NCI-H128 (cell line): ENCODE measurements around the gene RRN3.
"Not testable (repeated sequence)": the region's sequence is repeated elsewhere in the genome, so short reads cannot be mapped to it uniquely, and the experiment has no call there.

Experiments used
- DNase-seq: peaks from one replicate; lab custom pipeline; 2025; ENCODE audit not compliant: unreplicated experiment; lab: John Stamatoyannopoulos, UW

The RRN3 gene

GRCh38 chr16:15100372-15100987 lies 6.4 kb upstream of the RRN3 start:
- not testable (repeated sequence) for DNase-seq

- not testable (repeated sequence) for DNase-seq
These were observed 5.4 kb upstream of the RRN3 start for GRCh38 chr16:15099366-15099909.

- not testable (repeated sequence) for DNase-seq
These were observed 2.5 kb upstream of the RRN3 start for GRCh38 chr16:15096583-15096972.

GRCh38 chr16:15093571-15093954 lies 509 bp downstream of the RRN3 start:
- DNase-seq = not testable (repeated sequence)

GRCh38 chr16:15090663-15091269 lies 3.3 kb downstream of the RRN3 start:
- not testable (repeated sequence) for DNase-seq

GRCh38 chr16:15082788-15083187 lies 11.3 kb downstream of the RRN3 start:
- DNase-seq = not testable (repeated sequence)

- DNase-seq = not testable (repeated sequence)
These were observed 13.2 kb downstream of the RRN3 start for GRCh38 chr16:15080883-15081282.

GRCh38 chr16:15076161-15076560 lies 17.9 kb downstream of the RRN3 start:
- not testable (repeated sequence) for DNase-seq

- DNase-seq = no peak
These were observed 21.0 kb downstream of the RRN3 start for GRCh38 chr16:15073101-15073500.

- DNase-seq = not testable (repeated sequence)
These were observed 21.9 kb downstream of the RRN3 start for GRCh38 chr16:15071916-15072769.

- not testable (repeated sequence) for DNase-seq
These were observed 23.1 kb downstream of the RRN3 start for GRCh38 chr16:15071013-15071412.

- DNase-seq = not testable (repeated sequence)
These were observed 27.4 kb downstream of the RRN3 start for GRCh38 chr16:15066690-15067089.

GRCh38 chr16:15065961-15066360 lies 28.1 kb downstream of the RRN3 start:
- not testable (repeated sequence) for DNase-seq

GRCh38 chr16:15062085-15062810 lies 31.8 kb downstream of the RRN3 start:
- DNase-seq = not testable (repeated sequence)

- DNase-seq = no peak
These were observed 34.7 kb downstream of the RRN3 start for GRCh38 chr16:15059324-15059723.

- no peak for DNase-seq
These were observed 36.2 kb downstream of the RRN3 start for GRCh38 chr16:15057681-15058417.

- DNase-seq = no peak
These were observed 38.7 kb downstream of the RRN3 start for GRCh38 chr16:15055141-15056053.

GRCh38 chr16:15054357-15055140 lies 39.5 kb downstream of the RRN3 start:
- DNase-seq = no peak
